ENCODE measurements around the gene COX4I2. TPM values are rescaled to one million over a fixed set of nuclear protein-coding genes. Genes with fewer than 3 reads are reported as not detected.
A peak's percentile ranks its signal among the peaks of the same experiment; 100 is the strongest.

COX4I2 gene
- total RNA-seq, 1 experiment from 2014 or later: not detected

DNA sequence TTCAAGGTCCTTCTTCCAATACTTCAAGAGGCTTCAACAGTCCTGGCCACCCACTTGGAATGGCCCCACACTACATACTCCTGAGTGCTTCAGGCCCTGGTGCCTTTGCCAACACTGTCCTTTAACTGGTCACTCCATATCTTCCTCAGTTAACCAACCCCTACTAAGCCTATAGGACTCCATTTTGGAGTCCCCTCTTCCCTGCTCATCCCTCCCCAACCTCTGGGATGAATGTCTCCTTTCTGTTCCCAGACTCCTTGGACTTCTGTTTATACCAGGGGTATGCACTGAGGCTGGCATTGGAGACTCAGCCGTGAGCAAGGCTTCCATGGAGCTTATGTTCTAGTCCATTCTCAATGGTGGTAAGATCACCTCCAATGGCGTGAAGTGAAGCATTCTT is 33.6 kb downstream of the COX4I2 start:
- DNase-seq (ENCODE audit: low spot score): no peak
- in situ Hi-C loops (cut with HindIII; ENCODE audit: low sequenced_read_pairs): no loop called here

DNA sequence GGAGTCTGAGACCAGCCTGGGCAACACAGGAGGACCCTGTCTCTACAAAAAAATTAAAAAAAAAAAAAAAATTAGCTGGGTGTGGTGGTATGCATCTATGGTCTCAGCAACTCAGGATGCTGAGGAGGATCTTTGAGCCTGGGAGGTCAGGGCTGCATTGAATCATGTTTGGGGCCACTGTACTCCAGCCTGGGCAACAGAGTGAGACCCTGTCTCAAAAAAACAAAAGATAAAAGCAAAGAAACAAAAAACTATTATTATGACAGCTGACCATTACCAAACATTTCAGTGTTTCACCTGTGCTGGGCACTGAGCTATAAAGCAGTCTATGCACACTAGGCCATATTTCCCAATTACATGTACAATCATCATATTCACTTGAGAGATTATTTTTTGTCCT is 35.7 kb downstream of the COX4I2 start:
- no peak for DNase-seq (ENCODE audit: low spot score)
- in situ Hi-C loops (cut with HindIII; ENCODE audit: low sequenced_read_pairs): no loop called here

DNA sequence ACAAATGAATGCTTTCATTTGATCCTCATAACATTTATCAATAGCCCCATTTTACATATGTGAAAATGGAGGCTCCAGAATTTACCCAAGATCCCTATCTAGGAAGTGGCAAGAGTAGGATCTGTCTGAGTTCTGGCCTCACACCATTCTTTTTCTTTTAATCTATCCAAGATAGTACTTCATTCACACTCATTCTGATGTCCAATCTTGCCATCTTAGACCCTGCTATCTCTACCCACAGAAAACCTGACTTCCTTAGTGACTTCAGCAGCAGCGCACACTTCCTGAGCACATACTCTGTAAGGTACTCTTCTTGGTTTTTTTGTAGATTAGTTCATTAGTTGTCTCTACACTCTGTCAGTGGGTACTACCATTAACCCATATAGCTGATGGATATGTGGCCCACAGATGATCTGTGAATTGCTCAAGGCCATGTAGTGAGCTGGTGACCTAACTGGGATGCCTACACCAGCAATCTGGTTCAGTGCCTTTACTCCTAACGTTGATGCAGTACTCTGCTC is 36.3 kb downstream of the COX4I2 start:
- in situ Hi-C loops (cut with HindIII; ENCODE audit: low sequenced_read_pairs): no loop called here
- DNase-seq (ENCODE audit: low spot score): no peak

DNA sequence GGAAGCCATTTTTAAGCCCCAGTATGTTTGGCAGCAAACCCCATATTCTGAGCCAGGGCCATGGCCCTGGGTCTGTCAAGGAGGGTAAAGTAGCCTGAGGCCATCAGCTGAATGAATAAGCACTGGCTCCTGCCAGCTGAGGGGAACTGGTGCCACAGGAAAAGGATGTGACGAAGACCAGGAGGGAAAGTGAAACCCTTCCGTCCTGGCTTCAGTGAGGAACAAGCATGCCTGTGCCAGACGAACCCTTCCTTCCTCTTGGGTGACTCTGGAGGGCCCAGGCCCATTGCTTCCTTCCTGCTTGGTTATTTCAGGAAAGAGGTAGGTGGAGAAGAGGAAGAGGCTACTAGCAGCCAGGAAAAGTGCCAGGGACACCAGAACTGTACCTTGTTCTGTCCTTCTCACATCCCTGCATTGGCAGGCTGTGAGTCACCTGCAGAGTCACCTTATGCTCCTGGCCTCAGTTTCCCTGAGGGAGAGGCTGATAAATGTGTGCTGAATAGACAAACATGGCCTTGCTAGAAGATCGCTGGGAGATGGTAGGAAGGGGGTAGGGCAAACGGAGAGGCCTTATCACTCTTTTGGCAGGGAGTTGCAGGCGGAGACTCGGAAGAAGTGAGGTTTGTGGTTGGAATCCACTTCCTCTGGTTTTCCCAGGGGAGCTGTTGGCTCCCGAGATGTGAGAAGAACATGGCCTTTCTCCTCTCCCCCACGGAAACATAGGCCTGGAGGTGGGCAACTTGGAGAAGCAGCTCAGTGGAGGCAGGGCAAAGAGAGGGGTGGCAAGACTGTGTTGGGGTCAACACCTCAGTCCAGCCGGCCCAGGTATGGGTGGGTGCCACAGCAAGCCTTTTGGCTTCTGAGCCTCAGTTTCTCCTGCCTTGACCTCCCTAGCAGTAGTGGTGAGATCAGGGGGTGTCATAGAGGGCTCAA is 37.4 kb downstream of the COX4I2 start:
- in situ Hi-C loops (cut with HindIII; ENCODE audit: low sequenced_read_pairs): no loop called here
- peak; percentile 97 for DNase-seq (ENCODE audit: low spot score)

DNA sequence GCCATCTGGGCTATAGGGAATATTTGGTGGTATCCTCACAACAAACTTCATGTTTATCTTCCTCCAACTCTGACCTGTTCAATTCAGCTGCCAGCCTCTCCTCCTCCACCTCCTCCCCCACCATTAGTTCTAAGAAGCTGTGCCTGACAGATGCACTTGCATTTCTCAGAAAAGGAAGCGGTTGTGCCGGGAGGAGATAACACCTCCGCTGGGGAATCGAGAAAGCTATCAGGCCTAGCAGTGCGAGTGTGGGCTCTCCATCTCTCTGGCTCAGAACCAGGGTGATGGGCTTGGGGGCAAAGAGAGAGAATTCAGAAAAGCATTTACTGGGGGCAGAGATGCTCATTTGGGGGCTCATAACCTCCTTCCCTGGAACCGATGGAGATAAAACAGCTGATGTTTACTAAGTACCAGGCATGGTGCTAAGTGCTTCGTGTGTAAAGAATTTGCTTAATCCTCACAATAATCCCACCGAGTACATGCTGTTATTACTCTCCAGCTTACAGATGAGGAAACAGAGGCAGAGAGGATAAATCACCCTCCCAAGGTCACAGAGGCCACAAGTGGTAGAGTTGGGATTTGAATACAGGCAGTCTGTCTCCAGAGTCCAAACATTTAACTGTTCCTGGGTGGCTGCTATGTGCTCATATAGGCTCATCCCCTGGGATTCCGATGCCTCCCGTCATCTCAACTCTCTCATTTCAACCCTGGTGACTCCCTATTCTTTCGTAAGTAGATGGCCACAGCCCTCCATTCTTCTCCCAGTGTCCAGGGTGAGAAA is 38.3 kb downstream of the COX4I2 start:
- DNase-seq (ENCODE audit: low spot score): no peak
- in situ Hi-C loops (cut with HindIII; ENCODE audit: low sequenced_read_pairs): no loop called here

DNA sequence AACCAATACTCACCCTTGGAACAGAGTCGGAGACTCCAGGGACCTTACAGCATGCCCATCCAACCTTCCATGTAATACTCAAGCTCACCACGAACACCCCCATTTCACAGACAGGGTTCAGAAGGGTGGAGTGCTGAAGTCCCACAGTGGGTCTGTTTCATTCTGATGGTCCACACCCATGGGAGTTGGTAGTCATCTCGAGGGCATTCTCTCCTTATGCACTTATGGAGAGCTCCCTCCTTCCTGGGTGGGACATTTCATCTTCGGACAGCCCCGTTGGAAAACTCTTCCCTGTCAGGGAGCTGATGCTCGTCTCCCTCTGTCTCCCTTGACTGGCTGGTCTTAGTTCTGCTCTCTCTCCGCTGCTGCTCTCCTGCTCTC is 38.9 kb downstream of the COX4I2 start:
- in situ Hi-C loops (cut with HindIII; ENCODE audit: low sequenced_read_pairs): no loop called here
- no peak for DNase-seq (ENCODE audit: low spot score)

DNA sequence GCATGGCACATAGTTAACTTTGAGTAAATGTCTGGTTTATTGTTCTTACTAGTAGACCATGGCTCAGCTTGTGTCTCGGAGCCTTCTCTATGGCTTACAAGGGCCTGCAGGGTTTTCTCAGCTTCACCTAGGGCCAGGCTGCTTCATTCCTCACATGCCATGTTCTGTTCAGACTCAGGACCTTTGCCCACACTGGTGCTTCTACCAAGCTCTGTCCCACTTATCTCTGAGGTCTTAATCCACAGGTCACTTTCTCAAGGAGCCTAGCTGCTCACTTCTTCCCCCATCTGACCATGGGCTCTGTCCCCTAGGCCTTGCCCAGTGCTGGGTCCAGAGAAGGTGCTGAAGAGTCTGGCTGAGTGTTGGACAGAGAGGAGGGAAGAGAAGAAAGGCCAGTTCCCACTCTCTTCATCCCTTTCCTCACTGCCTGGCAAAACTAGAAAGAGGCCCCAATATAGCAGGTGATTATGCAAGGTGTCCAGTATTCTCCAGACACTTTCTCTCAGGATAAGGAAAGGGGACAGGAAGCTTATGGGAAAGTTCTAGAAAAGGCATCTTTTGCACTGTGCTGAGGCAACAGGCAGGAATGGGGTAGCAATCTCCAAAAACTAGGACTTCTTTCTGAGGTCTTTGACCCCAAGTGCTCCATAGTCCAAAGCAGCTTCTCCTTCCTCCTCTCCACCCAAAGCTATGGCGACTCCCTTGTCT is 40.0 kb downstream of the COX4I2 start:
- in situ Hi-C loops (cut with HindIII; ENCODE audit: low sequenced_read_pairs): no loop called here
- DNase-seq (ENCODE audit: low spot score): no peak

DNA sequence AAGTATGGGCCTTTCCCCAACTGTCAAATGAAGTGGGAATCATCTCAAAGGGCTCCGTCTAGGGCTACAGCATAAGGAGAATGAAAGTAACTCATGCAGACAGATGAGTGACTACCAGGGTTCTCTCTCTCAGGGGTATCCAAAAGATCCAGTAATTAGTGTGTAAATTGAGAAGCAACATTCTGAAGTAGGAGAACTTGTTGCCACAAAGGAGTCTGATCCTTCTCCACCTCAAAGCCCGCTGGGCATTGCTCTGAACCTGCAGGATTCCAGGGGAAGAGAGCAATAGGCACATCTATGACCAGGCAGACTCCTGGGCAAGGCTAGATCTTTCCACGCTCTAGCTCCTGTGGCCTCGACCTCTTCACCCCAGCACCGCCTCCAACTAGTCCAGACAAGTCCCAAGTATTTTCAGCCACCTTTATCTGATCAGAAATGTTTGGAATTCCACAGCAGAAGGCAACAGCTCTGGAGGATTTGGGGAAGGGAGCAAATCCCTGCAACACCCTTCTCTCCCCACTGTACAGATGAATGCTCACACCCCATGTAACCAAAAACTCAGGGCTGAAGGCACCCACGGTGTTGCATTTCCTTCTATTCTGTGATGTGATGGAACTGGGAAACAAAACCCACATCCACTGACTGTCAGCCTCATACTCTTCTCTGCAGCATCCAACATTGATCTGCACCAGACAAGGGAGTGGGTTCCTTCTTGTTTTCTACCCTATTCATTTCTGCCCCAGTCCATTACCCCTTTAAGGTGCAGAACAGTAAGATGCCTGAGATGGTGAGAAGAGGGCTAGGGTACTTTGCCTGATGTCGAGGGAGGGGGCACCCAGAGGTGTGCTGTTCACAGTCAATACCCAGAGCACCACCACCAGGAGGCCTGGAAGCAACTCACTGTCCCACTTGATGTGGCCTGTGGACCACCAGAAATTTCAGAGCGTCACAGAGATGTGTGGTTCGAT is 41.0 kb downstream of the COX4I2 start:
- DNase-seq (ENCODE audit: low spot score): no peak
- in situ Hi-C loops (cut with HindIII; ENCODE audit: low sequenced_read_pairs): no loop called here

DNA sequence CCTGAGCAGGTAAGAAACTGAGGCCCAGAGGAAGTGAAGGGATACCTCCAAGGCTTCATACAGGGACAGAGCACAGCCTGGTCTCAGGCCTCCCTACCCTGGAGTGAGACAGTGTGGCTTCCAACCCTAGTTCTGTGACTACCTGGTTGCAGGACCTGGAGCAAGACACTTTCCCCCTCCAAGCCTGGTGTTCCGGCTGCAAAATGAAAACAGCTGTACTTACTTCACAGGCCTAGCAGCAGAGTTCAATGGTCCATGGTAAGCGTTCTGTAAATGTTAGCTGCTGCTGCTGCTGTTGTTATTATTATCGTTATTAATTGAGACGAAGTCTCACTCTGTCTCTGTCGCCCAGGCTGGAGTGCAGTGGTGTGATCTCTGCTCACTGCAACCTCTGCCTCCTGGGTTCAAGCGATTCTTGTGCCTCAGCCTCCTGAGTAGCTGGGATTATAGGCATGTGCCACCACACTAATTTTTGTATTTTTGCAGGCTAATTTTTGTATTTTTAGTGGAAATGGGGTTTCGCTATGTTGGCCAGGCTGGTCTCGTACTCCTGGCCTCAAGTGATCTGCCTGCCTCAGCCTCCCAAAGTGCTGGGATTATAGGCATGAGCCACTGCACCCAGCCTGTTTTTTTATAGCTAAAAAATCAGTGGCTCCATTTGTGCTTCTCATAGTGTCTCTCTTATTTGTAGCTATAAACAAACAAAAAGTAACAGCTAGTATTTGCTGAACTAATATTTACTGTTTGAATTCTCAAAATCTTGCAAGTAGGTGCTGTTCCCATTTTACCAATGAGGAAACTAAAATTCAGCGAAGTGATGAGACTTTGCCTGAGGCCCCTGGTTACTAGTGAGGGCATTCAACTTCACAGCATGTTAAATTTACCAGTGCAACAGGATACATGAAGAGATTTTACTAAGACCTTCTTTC is 41.9 kb downstream of the COX4I2 start:
- in situ Hi-C loops (cut with HindIII; ENCODE audit: low sequenced_read_pairs): no loop called here

DNA sequence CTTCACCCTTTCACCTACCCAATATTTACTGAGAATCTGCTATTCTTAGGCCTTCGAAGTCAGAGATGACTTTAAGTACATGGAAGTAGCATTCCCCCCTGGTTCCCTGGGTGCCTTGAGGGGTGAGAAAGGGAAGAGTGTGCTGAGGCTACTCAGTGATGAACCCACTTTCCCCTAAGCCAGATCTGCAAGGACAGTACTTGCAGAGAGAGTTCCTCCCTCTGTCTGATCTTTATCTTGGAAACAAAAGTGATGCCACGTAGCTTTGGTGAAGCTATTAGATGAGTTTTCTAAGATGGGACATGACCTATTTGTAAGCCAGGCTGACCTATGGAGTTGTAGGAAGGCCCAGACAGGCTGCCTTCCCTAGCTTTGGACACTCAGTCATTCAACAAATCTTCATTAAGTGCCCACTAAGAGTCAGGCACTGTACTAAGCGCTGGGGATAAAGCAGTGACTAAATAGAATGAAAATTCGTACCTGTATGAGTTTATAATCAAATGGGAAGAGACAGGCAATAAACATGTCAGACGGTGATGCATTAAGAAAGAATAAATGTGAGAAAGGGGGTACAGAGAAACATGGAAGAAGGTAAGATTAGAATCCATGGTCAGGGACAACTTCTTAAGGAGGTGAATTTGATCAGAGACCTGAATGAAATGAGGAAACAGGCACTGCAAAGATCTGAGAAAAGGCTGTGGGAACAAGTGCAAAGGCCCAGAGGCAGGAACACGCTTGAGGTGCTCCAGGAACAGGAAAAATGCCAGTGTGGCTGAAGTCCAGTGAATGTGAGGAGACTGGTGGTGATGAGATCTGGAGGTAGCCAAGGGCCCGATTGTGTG is 42.8 kb downstream of the COX4I2 start:
- DNase-seq (ENCODE audit: low spot score): no peak
- in situ Hi-C loops (cut with HindIII; ENCODE audit: low sequenced_read_pairs): no loop called here

More for the DNA sequence above, 41.9 kb downstream of the COX4I2 start:
- DNase-seq (ENCODE audit: low spot score): no peak

DNA sequence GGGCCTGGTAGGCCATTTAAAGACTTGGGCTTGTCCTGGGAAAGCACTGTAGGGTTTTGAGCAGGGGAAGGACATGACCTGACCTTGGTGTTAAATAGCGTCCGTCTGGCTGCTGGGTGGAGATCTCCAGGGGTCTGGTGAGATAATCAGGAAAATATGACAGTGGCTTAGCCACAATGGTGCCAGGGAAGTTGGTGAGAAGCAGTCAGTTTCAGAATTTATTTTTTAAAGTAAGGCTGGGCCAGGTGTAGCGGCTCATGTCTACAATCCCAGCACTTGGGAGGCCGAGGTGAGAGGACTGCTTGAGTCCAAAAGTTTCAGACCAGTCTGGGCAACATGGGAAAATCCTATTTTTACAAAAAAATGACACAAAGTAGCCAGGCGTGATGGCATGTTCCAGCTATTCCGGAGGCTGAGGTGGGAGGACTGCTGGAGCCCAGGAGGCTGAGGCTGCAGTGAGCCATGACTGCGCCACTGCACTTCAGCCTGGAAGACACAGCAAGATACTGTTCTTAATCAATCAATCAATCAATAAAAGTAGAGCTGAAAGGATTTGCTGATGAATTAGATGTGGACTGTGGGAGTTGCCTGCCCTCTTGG is 43.5 kb downstream of the COX4I2 start:
- in situ Hi-C loops (cut with HindIII; ENCODE audit: low sequenced_read_pairs): no loop called here
- DNase-seq (ENCODE audit: low spot score): no peak

DNA sequence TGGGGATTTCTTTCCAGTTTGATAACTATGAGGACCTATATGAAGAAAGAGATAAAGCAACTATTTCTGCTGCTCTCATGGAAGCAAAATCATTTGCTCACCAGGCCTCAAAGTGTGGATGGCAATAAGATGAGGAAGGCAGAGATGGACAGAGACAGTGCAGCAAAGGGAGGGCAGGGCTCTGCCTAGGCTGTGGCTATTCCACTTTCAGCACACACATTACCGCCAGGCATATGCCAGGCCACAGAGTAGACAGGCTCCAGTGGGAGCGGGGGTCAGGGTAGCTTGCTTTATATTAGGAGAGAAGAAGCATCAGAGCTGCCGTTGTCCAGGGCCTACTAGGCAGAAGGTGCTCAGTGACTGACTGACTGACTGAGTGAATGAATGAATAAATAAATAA is 44.1 kb downstream of the COX4I2 start:
- in situ Hi-C loops (cut with HindIII; ENCODE audit: low sequenced_read_pairs): no loop called here
- DNase-seq (ENCODE audit: low spot score): no peak

DNA sequence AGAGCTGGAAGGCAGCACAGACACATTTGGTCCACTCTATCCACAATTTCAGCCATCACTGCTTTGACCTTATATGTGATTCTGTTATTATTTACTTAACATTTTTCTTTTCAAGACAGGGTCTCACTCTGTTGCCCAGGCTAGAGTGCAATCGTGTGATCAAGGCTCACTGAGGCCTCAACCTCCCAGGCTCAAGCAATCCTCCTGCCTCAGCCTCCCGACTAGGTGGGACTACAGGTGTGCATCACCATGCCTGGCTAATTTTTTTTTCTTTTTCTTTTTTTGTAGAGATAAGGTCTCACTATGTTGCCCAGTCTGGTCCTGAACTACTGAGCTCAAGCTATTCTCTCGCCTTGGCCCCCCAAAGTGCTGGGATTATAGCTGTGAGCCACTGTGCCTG is 44.6 kb downstream of the COX4I2 start:
- DNase-seq (ENCODE audit: low spot score): no peak
- in situ Hi-C loops (cut with HindIII; ENCODE audit: low sequenced_read_pairs): no loop called here

DNA sequence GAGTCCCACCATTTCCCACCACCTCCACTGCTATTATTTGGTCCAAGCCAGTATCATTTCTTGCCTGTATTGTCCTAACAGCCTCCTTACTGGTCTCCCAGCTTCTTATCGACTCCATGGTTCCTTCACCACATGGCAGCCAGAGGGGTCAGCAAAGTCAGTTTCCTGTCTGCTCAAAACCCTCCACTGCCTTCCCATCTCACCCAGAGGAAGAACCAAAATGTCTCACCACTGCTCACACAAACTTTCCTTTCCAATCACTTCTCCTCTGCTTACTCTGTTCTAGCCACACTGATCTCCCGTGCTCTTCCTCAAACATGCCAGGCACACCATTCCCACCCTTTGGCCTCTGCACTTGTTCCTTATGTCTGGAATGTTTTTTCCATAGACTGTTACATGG is 45.2 kb downstream of the COX4I2 start:
- in situ Hi-C loops (cut with HindIII; ENCODE audit: low sequenced_read_pairs): no loop called here
- DNase-seq (ENCODE audit: low spot score): no peak

DNA sequence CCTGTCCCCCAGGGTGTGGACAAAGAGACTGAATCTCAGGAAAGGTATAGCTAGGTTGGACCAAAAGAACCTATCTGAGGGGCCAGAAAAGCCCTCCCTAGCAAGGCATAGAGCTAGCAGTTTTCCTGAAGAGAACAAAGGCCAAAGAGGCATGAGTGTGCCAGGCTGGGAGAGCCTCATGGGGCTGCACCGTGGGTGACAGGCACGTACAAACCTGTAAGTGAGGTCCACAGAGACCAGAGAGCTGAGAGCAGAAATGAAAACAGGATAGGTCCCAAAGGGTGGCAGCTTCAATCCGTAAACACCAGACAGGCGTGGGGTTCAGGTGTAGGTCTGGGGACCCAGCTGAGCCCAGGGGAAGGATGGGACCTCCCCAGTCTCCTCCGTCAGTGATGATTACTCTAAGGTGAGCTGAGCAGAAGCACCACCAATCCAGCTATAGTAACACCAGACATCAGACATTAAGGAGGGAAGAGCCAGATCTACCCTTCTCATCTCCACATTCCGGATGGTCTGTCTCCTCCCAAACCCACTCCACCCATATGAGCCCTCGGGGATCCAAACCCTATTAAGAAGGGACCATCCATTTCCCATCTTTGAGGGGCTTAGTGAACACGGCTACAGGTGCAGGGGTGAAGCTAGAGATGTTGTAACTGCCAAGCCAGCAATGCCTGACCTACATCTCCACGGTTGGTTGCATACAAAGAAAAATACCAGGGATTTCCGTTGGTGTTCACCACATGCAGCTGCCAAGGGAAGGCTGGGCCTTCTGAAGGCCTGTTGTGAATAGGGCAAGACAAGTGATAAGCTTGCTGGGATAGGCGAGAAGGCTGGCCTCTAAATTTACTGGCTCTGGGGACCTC is 46.7 kb downstream of the COX4I2 start:
- in situ Hi-C loops (cut with HindIII; ENCODE audit: low sequenced_read_pairs): no loop called here
- peak; percentile 83 for DNase-seq (ENCODE audit: low spot score)

Data from G401 (cell line).